ENCODE measurements around the gene ASB15.

Gene ASB15

DNA sequence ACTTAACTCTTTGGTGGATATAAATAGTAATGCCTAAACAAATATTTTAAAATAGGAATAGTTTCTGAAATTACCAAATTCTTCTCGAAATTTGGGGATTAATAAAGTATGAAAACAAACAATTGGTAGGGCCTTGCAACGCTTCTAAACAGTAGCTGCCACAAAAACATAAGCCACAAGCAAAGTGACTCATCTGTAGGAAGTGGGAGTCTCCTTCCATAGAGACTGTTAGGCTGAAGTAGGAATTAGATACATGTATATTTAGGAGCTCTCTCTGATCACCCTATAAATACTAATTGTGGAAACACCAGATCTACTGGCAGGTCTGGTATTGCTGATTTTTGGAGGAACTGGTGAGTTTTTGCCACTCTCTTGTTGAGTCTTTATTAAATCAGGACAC is 48.3 kb downstream of the ASB15 start:
- no peak for DNase-seq (ENCODE audit: low spot score)
- TF ChIP-seq, protein P1, sequence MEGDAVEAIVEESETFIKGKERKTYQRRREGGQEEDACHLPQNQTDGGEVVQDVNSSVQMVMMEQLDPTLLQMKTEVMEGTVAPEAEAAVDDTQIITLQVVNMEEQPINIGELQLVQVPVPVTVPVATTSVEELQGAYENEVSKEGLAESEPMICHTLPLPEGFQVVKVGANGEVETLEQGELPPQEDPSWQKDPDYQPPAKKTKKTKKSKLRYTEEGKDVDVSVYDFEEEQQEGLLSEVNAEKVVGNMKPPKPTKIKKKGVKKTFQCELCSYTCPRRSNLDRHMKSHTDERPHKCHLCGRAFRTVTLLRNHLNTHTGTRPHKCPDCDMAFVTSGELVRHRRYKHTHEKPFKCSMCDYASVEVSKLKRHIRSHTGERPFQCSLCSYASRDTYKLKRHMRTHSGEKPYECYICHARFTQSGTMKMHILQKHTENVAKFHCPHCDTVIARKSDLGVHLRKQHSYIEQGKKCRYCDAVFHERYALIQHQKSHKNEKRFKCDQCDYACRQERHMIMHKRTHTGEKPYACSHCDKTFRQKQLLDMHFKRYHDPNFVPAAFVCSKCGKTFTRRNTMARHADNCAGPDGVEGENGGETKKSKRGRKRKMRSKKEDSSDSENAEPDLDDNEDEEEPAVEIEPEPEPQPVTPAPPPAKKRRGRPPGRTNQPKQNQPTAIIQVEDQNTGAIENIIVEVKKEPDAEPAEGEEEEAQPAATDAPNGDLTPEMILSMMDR (IDR thresholded peaks at IDR 0.05; ENCODE audit: extremely low read depth, insufficient read depth, missing control alignments): no peak
- in situ Hi-C loops (cut with MboI; ENCODE audit: low pct_unique_long_range_greater_than_20kb, low sequenced_read_pairs, unreplicated experiment): no loop called here

DNA sequence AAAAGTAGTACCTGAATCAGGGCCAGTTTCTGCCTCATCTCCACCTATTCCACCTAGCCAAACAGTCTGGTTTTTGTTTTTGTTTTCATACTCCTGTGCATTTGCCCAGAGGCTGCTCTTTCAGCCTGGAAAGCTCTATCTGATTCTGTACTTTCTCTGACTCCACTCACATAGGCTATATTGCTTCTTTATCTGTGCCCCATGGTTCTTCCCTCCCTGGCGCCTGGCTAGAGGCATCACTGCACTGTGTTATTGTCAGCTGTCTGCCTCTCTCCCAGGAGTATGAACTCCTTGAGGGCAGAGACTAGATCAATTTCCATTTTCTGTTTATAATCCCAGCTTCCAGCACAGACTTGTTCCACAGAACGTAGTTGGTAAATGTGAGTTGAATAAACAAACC is 49.0 kb downstream of the ASB15 start:
- in situ Hi-C loops (cut with MboI; ENCODE audit: low pct_unique_long_range_greater_than_20kb, low sequenced_read_pairs, unreplicated experiment): no loop called here
- TF ChIP-seq, protein P1 (IDR thresholded peaks at IDR 0.05; ENCODE audit: extremely low read depth, insufficient read depth, missing control alignments): no peak
- DNase-seq (ENCODE audit: low spot score): no peak

DNA sequence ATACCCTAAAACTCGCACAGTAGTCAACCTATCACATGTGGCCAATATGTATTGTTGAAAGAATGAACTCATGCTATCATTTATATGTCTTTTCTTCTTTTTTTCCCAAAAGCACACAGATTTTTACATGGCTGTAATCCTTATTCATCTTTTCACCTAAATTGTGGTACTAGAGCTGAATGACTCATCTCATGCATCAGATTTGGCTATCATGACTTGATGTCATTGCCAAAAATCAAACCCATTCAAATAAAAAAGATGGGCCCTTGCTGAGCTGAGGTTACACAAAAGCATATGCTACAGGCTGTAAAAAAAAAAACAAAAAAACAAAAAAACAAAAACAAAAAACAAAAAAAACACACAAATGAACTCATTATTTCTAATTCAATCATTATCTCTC is 50.8 kb downstream of the ASB15 start:
- TF ChIP-seq, protein P1 (IDR thresholded peaks at IDR 0.05; ENCODE audit: extremely low read depth, insufficient read depth, missing control alignments): no peak
- in situ Hi-C loops (cut with MboI; ENCODE audit: low pct_unique_long_range_greater_than_20kb, low sequenced_read_pairs, unreplicated experiment): no loop called here

DNA sequence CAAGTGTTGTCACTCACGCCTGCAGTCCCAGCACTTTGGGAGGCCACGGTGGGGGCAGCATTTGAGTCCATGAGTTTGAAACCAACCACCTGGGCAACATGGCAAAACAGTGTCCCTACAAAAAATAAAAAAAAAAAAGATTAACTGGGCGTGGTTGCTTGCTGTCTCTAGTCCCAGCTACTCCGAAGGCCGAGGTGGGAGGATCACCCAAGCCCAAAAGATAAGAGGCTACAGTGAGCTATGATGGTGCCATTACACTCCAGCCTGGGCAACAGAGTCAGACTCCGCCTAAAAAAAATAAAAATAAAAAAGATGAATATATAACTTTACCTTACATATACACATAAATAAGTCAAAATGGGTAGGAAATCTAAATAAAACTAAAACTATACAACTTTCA is 51.5 kb downstream of the ASB15 start:
- TF ChIP-seq, protein P1 (IDR thresholded peaks at IDR 0.05; ENCODE audit: extremely low read depth, insufficient read depth, missing control alignments): no peak
- in situ Hi-C loops (cut with MboI; ENCODE audit: low pct_unique_long_range_greater_than_20kb, low sequenced_read_pairs, unreplicated experiment): no loop called here
- no peak for DNase-seq (ENCODE audit: low spot score)

More for the DNA sequence above, 50.8 kb downstream of the ASB15 start:
- DNase-seq (ENCODE audit: low spot score): no peak

DNA sequence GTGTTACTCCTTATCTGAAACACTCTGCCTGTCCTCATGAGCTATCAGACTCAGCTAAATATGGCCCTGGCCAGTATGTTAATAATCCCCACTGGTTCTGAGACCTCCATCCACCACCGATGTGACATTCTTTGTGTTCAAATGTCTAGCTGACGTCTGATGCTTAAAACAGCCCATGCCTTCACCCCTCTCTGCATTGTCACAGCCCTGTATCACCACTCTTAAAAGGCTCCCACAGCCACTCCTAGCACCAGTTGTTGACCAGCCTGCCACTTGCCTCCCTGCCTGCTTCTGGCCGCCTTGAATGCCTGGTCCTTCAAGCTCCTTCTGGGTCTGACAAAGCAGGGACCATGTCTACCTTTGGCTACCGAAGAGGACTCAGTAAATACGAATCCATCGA is 54.0 kb downstream of the ASB15 start, which contains the start of gene LMOD2:
LMOD2 (plus strand) TSS at position 253 of the 400 bp plus-strand sequence; CDS start at position 351, 98 bp downstream.
- no peak for DNase-seq (ENCODE audit: low spot score)
- TF ChIP-seq, protein P1 (IDR thresholded peaks at IDR 0.05; ENCODE audit: extremely low read depth, insufficient read depth, missing control alignments): no peak
- in situ Hi-C loops (cut with MboI; ENCODE audit: low pct_unique_long_range_greater_than_20kb, low sequenced_read_pairs, unreplicated experiment): no loop called here

DNA sequence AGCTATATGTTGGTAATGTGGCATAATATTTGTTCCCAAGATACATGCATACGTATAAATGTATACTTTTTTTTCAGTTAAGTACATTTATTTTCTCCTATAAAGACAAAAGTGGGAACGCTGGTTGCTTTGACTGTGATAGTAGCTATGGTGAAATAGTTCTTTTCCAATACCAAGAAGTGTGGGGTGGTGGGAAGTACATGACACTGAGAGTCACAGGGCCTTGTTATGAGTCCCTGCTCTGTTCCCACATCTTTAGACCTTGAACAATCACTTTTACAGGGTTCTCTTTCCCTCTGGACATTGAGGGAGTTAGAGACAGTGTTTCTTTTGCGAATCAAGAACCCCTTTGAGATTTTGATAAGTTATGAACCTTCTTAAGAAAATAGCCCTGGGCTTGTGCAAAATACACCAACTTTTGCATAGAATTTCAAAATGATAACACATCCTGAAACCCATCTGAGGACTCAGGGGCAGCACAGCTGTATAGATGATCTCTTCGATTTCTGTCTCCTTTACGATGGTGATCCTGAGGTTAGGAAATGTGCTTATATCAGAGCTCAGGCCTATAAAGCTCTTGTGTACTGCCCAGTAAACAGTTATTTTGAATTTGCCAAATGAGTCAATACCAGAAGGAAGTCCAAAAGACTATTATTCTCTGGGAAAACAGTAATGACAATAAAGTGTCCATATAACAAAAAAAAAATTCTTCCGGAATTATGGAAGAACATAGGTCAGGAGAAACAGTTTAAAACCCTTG is 55.1 kb downstream of the ASB15 start:
- in situ Hi-C loops (cut with MboI; ENCODE audit: low pct_unique_long_range_greater_than_20kb, low sequenced_read_pairs, unreplicated experiment): no loop called here
- TF ChIP-seq, protein P1 (IDR thresholded peaks at IDR 0.05; ENCODE audit: extremely low read depth, insufficient read depth, missing control alignments): no peak
- no peak for DNase-seq (ENCODE audit: low spot score)
